Type B pancreatic cell (in vitro differentiated cells): ENCODE data around the gene BOK. TPM values are rescaled to one million over a fixed set of nuclear protein-coding genes. Genes with fewer than 3 reads are reported as not detected.

ENCODE experiments used
- DNase-seq: peaks from one replicate; pipeline ENCODE4 v3.0.0; 2021; ENCODE audit warnings: mixed read lengths; ENCODE audit not compliant: unreplicated experiment; ENCODE audit errors: extremely low spot score
- H3K27ac Mint-ChIP-seq: 2 replicates; pipeline ENCODE4 v1.8.0; 2021; ENCODE audit warnings: mild to moderate bottlenecking, mixed read lengths
- H3K27me3 Mint-ChIP-seq: 2 replicates; pipeline ENCODE4 v1.8.0; 2021; ENCODE audit warnings: mixed read lengths
- H3K36me3 Mint-ChIP-seq: 2 replicates; pipeline ENCODE4 v1.8.0; 2021; ENCODE audit warnings: mixed read lengths
- H3K4me1 Mint-ChIP-seq: one replicate; pipeline ENCODE4 v1.8.0; 2021; ENCODE audit warnings: mixed read lengths; ENCODE audit not compliant: unreplicated experiment
- H3K4me3 Mint-ChIP-seq: 2 replicates; pipeline ENCODE4 v1.8.0; 2021; ENCODE audit warnings: mild to moderate bottlenecking, mixed read lengths
- H3K9me3 Mint-ChIP-seq: 2 replicates; pipeline ENCODE4 v1.8.0; 2021; ENCODE audit warnings: mixed read lengths
- total RNA-seq: library from RNA; stranded (reverse); gene quantifications from 2 replicates; pipeline ENCODE4 v1.2.1, GENCODE V29; 2021; ENCODE audit warnings: low replicate concordance
- TF ChIP-seq, protein P1 (sequence below): fragments of 200-600 bp; sonication (generic); conservative IDR thresholded peaks from 2 replicates; pipeline ENCODE4 v1.5.0; 2021; ENCODE audit warnings: antibody characterized with exemption, mild to moderate bottlenecking

The BOK gene
- total RNA-seq, 1 donor from 2014 or later = 41.5 TPM

DNA sequence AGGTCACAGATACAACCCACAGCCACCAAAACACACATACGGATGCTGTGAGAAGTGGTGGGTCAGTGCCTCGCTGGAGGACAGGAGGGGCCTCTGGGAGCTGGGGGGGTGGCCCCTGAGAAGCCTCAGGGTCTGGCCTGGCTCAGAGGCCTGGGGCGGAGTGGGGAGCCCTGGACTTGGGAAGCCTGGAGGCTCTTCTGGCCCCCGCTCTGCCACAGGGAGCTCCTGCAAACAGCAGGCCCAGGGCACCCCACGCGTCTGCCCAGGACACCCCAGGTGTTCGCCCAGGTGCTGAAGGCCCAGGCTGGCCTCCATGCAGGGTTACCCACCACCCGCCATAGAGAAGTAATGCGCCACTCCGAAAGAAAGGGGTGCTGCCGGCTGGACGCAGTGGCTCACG is 52.5 kb downstream of the BOK start:
- Mint-ChIP-seq H3K36me3 (no peaks in the 10 kb centered on the region), H3K4me3 (peak overlapping the region; percentile 69), H3K27me3 (no peaks in the 10 kb centered on the region), H3K4me1 (peaks cover 25% of the 10 kb centered on the region), H3K27ac (peak overlapping the region; percentile 59), H3K9me3 (no peaks in the 10 kb centered on the region)
- TF ChIP-seq, protein P1, sequence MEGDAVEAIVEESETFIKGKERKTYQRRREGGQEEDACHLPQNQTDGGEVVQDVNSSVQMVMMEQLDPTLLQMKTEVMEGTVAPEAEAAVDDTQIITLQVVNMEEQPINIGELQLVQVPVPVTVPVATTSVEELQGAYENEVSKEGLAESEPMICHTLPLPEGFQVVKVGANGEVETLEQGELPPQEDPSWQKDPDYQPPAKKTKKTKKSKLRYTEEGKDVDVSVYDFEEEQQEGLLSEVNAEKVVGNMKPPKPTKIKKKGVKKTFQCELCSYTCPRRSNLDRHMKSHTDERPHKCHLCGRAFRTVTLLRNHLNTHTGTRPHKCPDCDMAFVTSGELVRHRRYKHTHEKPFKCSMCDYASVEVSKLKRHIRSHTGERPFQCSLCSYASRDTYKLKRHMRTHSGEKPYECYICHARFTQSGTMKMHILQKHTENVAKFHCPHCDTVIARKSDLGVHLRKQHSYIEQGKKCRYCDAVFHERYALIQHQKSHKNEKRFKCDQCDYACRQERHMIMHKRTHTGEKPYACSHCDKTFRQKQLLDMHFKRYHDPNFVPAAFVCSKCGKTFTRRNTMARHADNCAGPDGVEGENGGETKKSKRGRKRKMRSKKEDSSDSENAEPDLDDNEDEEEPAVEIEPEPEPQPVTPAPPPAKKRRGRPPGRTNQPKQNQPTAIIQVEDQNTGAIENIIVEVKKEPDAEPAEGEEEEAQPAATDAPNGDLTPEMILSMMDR = no peak
- no peak for DNase-seq

DNA sequence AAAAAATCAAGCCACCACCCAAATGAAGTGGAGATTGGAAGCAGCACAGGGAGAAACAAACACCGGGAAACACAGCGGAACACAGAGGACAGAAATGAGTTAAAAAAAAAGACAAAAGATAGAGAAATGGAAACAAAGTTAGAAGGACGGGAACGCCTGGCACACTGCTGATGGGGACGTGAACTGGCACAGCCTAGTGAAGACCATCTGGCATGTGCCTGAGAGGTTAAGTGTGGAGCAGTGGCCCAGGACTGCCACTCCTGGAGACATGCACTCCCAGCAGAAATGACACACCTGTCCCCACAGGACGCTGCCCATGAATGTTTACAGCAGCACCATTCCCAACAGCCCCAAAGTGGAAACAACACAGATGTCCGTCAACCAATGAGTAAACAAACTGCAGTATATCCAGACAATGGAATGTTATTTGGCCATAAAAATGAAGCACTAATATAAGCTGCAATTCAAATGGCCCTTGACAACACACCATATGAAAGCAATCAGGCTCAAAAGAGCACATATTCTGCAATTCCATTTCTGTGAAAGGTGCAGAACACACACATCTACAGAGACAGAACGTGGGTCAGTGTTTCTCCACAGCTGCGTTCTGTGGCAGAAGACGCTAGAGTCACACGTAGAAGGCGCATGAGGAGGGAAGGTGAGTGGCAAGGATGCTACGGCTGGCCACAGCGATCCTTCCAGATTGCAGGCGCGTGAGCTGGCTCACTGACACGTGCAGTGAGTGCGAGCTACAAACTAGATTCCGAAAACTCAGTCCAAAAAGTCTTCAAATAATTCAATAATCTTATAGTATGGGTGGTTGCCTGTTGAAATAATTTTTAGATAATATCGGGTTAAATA is 53.8 kb downstream of the BOK start:
- peak overlapping the region; percentile 1 for H3K27ac Mint-ChIP-seq
- H3K36me3 Mint-ChIP-seq = peaks cover 2% of the 10 kb centered on the region
- TF ChIP-seq, protein P1 = no peak
- no peak overlapping the region for H3K4me3 Mint-ChIP-seq
- H3K4me1 Mint-ChIP-seq = peaks cover 28% of the 10 kb centered on the region
- DNase-seq = no peak
- H3K9me3 Mint-ChIP-seq = no peaks in the 10 kb centered on the region
- H3K27me3 Mint-ChIP-seq = no peaks in the 10 kb centered on the region

DNA sequence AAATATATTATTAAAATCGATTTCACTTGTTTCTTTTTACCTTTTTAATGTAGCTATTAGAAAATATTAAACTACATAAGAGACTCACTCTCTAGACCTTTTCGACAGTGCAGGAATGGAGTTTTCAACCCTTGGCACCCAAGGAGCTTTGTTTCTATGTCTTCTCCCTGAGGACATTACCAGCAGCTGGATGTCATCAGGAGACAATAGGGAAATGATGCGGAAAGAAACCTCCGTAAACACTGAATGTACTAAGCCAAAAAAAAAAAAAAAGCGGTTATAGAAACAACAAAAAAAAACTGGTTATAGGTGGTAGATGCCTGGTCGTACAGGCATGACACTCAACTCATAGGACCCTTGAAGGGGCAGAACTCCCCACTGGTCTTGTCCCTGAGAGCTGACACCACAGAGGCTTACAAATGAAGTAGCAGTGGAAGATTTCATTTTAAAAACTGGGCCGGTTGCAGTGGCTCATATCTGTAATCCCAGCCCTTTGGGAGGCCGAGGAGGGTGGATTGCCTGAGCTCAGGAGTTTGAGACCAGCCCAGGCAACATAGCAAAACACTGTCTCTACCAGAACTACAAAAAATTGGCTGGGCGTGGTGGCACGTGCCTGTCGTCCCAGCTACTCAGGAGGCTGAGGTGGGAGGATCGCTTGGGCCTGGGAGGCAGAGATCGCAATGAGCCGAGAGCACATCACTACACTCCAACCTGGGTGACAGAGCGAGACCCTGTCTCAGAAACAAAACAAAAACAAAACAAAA is 54.7 kb downstream of the BOK start:
- H3K27ac Mint-ChIP-seq = no peak overlapping the region
- H3K27me3 Mint-ChIP-seq = no peaks in the 10 kb centered on the region

DNA sequence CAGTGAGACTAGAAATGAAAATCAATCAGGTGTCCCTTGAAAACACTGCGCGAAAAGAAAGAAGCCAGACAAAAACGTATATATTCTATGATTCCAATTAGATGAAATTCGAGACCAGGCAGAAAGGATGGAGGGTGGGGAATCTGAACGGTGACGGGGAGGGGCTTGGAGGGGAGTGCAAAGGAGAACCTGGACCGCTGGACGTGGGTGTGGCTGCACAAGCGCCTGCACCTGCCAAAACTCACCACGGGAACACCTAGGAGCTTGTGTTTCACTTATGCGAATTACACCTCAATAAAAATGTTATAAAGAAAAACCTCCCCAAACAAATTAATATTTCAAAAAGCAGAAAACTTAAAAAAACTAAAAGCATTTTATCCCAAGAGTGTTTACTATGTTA is 56.5 kb downstream of the BOK start:
- Mint-ChIP-seq H3K27ac (no peak overlapping the region), H3K27me3 (no peaks in the 10 kb centered on the region), H3K4me3 (no peak overlapping the region), H3K36me3 (peaks cover 11% of the 10 kb centered on the region), H3K9me3 (no peaks in the 10 kb centered on the region), H3K4me1 (peaks cover 20% of the 10 kb centered on the region)
- DNase-seq = no peak
- TF ChIP-seq, protein P1 = no peak

More for the DNA sequence above, 54.7 kb downstream of the BOK start:
- DNase-seq = no peak
- H3K36me3 Mint-ChIP-seq = peaks cover 4% of the 10 kb centered on the region
- TF ChIP-seq, protein P1 = no peak
- H3K4me1 Mint-ChIP-seq = peaks cover 30% of the 10 kb centered on the region
- no peaks in the 10 kb centered on the region for H3K9me3 Mint-ChIP-seq
- H3K4me3 Mint-ChIP-seq = no peak overlapping the region

DNA sequence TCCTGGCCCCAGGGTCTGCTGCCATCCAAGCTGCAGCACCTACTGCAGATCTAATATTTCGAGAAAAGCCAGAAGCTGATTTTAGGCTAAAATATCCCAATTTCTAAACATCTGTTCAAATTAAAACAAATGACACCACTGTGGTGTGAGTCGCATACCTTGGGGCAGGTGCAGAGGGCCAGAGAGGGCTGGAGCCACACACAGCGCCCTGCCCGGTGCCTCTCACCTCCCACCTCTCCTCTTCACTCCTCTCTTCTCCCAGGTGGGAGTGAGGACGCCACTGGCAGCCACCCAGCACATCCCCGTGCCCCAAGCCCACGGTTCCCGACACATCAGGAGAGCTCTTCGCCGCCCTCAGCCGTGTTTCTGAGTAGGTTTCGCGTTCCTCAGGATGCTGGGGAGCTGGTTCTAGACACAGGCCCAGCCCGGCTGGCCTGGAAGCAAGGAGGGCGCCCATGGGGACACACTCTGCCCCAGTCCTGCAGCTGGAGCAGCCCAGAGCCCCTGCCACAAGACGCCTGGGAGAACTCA is 57.0 kb downstream of the BOK start:
- TF ChIP-seq, protein P1 = no peak
- no peaks in the 10 kb centered on the region for H3K9me3 Mint-ChIP-seq
- no peak overlapping the region for H3K4me3 Mint-ChIP-seq
- peaks cover 12% of the 10 kb centered on the region for H3K36me3 Mint-ChIP-seq
- no peak overlapping the region for H3K27ac Mint-ChIP-seq
- H3K4me1 Mint-ChIP-seq = peaks cover 20% of the 10 kb centered on the region
- no peaks in the 10 kb centered on the region for H3K27me3 Mint-ChIP-seq
- no peak for DNase-seq
